ENCODE results near the gene RSAD2.

Gene RSAD2

DNA sequence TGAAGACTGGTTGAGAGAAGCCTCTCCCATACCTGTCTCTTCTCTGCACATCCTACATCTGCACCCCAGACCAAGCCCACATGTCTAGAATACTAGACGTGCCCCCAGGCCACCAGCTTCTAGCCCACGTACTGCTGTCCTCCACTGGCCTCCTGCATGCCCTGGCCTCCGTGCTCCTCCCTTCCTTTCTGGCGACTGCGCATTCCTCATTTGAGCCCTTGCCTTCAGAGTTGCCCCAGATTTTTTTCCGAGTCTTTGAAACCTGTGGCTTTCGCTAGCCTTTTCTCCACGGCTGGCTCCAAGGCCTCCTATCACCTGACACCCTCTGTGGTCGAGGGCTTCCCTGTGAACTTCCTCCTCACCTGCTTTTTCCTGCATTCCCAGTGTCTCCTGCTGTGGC is 50.9 kb downstream of the RSAD2 start:
- H3K4me3 ChIP-seq = no peak overlapping the region
- H3K27me3 ChIP-seq = no peaks in the 10 kb centered on the region
- TF ChIP-seq, protein P1, sequence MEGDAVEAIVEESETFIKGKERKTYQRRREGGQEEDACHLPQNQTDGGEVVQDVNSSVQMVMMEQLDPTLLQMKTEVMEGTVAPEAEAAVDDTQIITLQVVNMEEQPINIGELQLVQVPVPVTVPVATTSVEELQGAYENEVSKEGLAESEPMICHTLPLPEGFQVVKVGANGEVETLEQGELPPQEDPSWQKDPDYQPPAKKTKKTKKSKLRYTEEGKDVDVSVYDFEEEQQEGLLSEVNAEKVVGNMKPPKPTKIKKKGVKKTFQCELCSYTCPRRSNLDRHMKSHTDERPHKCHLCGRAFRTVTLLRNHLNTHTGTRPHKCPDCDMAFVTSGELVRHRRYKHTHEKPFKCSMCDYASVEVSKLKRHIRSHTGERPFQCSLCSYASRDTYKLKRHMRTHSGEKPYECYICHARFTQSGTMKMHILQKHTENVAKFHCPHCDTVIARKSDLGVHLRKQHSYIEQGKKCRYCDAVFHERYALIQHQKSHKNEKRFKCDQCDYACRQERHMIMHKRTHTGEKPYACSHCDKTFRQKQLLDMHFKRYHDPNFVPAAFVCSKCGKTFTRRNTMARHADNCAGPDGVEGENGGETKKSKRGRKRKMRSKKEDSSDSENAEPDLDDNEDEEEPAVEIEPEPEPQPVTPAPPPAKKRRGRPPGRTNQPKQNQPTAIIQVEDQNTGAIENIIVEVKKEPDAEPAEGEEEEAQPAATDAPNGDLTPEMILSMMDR (IDR thresholded peaks at IDR 0.05) = no peak
- no peaks in the 10 kb centered on the region for H3K9me3 ChIP-seq
- H3K36me3 ChIP-seq = no peaks in the 10 kb centered on the region
- intact Hi-C loops (cut with DNase I; ENCODE audit: low total_unique reads) = no loop called here
- no peak for DNase-seq
- H3K4me1 ChIP-seq = no peaks in the 10 kb centered on the region
- no peak overlapping the region for H3K27ac ChIP-seq

DNA sequence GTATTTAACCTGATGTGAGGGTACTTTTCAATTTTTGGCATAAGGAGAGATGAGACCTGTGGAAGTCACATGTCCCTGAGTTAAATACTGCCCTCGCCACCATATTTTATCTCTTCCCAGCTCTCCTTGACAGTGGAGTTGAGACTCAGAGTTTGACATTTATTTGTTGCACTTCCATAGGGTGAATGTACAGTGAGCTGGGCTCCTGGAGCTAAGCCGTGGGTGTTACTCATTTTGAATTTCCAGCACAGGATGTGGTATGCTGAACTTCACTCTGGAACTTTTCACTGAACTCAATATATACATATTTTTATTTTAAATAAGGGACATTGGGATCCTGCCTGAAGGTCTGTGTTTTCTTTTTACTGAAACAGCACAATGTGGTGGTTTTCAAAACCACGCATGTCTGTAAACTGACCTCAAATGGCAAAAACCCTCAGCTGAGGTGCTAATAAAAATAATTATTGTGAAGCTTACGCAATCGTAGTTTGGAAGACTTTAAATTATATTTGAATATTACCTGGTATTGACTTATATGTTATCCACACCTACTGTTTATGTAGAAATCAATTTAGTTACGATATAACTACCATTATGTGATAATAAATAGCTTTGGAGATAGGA is 51.7 kb downstream of the RSAD2 start:
- no peak for DNase-seq
- Histone ChIP-seq H3K36me3 (no peaks in the 10 kb centered on the region), H3K4me3 (no peak overlapping the region), H3K9me3 (no peaks in the 10 kb centered on the region), H3K27ac (no peak overlapping the region), H3K27me3 (no peaks in the 10 kb centered on the region), H3K4me1 (no peaks in the 10 kb centered on the region)
- intact Hi-C loops (cut with DNase I; ENCODE audit: low total_unique reads) = no loop called here
- TF ChIP-seq, protein P1 (IDR thresholded peaks at IDR 0.05) = no peak

DNA sequence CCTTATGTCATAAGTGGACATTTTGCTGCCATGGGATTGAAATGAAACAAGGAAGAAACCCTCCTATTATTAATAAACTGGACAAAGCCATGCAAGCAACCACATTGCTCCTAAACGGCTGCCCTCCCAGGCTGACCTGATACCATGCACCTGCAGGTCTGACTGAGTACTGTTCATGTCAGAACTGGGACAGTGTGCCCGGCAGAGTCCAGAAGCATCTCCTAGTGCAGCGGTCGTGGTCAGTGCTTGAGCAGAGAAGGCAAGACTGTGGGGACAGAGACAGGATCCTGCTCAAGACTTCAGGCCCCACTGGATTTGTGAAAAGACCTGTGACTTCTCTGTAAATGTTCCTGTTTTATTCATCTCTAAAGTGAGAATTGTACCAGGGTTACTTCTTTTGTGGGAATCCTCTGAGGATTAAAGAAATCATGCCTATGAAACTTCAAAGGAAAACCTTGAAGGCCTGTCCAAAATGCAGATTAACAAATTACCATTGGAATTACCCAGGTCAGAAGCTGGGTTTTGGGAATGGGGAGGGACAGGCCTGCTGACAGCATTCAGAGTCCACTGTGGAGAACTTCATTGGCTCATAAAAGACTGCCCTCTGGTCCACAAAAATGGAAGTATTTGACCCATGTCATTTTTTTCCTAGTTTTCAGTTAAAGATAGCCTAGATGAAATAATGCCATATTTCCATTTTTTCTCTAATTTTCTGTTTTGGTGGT is 53.5 kb downstream of the RSAD2 start:
- no peak overlapping the region for H3K4me3 ChIP-seq
- no peaks in the 10 kb centered on the region for H3K9me3 ChIP-seq
- H3K27me3 ChIP-seq = no peaks in the 10 kb centered on the region
- no peak overlapping the region for H3K27ac ChIP-seq
- intact Hi-C loops (cut with DNase I; ENCODE audit: low total_unique reads) = no loop called here
- TF ChIP-seq, protein P1 (IDR thresholded peaks at IDR 0.05) = no peak
- no peak for DNase-seq
- no peaks in the 10 kb centered on the region for H3K4me1 ChIP-seq
- no peaks in the 10 kb centered on the region for H3K36me3 ChIP-seq

DNA sequence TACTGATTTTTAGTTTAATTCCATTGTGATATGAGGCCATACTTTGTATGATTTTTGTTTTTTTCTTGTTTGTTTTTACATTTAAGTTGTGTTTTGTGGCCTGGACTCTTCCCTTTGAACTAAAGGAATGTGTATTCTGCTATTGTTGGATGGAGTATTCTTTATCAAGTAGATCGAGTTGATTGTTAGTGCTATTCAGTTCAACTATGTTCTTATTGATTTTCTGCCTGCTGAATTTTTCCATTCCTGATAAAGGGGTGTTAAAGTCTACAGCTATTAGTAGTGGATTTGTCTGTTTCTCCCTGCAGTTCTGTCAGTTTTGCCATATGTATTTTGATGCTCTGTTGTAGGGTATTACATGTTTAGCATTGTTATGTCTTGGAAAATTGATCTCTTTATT is 54.2 kb downstream of the RSAD2 start:
- intact Hi-C loops (cut with DNase I; ENCODE audit: low total_unique reads) = no loop called here
- Histone ChIP-seq H3K27ac (no peak overlapping the region), H3K36me3 (no peaks in the 10 kb centered on the region), H3K4me3 (no peak overlapping the region), H3K4me1 (no peaks in the 10 kb centered on the region), H3K9me3 (no peaks in the 10 kb centered on the region), H3K27me3 (no peaks in the 10 kb centered on the region)
- TF ChIP-seq, protein P1 (IDR thresholded peaks at IDR 0.05) = no peak
- no peak for DNase-seq

DNA sequence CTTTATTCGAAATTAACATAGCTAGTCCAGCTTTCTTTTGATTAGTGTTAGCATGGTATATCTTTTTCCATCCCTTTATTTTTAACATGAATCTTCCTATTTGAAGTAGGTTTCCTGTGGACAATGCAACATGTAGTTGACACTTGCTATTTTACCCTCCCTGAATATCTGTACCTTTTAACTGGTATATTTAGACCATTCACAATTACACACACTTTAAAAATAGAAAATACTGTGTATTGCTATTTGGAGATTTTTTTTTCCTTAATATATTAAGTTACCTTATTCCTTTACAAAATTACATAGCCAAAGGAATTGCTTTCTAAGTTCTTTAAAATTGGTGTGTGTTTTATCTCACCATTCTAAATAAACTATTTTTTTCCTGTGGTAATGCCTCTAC is 54.6 kb downstream of the RSAD2 start:
- TF ChIP-seq, protein P1 (IDR thresholded peaks at IDR 0.05) = no peak
- H3K27me3 ChIP-seq = no peaks in the 10 kb centered on the region
- no peaks in the 10 kb centered on the region for H3K36me3 ChIP-seq
- no peak overlapping the region for H3K27ac ChIP-seq
- no peak overlapping the region for H3K4me3 ChIP-seq
- intact Hi-C loops (cut with DNase I; ENCODE audit: low total_unique reads) = no loop called here
- H3K4me1 ChIP-seq = no peaks in the 10 kb centered on the region
- H3K9me3 ChIP-seq = no peaks in the 10 kb centered on the region
- DNase-seq = no peak

Data from tibial artery (tissue), 4 donors.